NCI-H2171 (cell line): Measurements from ENCODE around the gene TGFBR2.

Experiments
- DNase-seq: peaks from one replicate; lab custom pipeline; 2025; lab: John Stamatoyannopoulos, UW

The TGFBR2 gene

DNA sequence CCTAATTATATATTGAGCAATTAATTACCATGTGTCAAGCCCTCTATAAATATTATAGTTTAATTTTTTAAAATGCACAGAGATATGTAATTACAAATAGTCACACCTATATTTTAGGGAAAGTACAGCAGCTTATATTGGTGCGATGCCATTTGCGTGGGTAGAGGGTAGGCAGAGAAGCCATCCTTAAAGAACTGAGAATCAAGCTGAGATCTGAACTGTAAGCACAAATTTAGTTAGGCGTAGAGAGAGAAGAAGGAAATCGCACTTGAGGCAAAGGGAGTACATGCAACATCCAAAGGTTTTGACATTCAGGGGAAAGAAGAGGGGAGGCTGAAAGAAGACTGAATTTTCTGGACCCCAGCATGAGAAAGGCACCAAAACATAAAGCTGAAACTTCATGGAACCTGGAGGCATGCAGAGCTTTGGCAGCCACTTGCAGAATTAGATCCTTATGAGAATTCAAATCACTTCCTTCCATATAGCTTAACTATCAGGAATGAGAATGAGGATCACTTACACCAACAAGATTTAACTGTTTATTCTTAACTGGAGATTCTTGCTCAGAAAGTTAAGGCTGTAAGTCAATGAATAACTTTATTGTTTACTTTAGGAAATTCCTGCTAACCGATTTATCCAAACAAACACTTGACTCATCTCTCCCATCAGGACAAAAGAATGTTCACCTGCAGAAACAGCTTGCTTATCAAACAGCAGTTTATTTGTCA is 114.3 kb downstream of the TGFBR2 start:
- no peak for DNase-seq

DNA sequence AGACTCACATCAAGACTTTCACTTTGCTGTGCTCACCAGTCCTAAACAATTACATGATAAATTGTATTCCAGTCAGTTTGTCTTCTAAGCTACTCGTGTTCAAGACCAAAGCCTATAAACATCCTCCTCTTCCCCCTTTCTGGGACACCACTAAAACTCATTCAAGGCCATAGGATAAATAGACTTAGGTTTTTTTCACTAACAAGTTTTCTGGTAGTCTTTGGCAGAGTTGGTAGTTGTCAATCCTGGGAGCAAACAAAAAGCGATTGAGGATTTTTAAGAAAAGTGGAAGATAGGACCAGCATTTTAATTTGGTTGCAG is 114.9 kb downstream of the TGFBR2 start:
- DNase-seq: no peak

DNA sequence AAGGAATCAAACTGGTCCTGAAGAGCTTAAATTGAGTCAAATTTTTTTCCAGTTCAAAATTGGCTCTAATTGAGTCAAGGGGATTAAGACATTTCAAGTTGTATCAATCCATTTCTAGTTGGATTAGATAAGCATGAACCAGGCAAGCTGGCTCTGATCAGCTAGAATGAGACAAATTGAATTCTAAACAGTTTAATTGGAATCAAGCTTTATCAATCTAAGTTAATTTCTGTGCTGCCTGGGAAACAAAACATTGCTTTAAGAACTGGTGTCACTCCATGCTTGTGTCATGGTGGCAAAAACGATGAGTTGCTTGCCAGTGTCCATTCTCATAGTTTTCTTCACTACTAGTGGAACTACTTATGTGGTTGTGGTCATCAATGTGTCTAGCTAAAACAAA is 116.8 kb downstream of the TGFBR2 start:
- no peak for DNase-seq

DNA sequence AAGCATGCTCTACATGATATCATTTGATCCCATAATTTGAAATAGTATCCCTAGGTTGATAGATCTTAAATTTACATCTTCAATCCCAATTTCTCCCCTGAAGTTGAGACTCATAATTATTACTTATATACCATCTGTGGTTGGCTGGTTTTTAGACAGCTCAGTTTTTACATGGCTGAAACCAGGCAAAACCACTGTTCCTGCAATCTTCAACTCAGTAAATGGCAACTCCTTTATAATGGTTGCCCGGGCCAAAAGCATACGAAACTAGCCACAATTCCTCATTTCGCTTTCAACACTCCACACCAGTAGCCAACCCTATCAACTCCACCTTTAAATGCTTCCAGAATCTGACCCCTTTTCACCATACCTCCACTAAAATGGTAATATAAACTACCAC is 118.5 kb downstream of the TGFBR2 start:
- DNase-seq: no peak

DNA sequence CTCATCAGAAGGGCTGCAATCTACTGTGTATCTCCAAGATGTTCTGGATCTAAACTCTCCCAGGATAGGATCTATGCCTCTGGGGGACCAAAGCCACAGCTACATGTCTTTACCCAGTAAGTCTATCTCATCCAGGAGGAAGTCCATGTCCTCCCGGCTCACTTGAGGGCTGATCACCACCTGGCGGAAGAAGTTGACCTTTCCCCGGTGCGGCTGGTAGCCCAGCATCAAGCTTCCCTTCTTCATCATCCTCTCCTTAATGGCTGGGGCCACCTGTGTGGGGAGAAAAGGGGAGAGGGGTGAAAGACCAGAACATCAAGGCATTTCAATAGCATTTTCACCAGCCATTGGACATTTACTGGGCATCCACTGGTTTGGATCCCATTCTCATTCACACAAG is 121.7 kb downstream of the TGFBR2 start:
- no peak for DNase-seq

DNA sequence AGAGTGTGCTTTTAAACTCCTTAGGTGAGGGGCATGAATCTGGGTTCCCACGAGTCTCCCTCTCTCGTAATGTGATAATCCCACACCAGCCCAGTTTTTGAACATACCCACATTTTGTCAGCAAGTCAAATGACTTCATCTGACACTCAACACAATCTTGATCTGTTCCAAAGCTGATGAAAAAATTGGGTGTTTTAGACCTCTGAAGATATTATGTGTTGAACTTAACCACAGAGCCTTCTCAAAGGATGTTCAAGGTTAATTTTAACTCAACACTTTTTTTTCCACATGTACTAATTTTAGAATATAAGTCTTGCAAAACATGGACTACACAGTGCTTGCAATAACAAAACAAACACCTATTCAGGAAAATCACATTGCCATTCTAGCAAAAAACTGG is 123.1 kb downstream of the TGFBR2 start:
- no peak for DNase-seq

DNA sequence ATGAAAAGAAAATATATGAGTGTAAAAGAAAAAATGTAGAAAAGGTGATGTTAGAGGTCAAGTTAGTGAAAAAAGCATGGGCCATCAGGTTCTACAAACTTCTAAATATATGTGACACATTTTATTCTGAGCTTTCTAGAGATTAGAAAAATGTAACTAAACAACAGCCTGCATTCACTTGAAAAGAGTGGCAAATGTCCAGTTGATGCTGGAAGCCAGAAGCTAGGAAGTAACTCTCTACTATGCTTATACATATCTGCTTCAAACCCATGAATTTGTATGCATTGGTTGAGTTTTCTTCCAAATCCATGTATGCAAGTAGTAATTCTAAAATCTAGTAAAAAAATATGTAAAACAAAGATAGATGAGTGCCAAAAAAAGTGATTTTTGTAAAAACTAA is 123.5 kb downstream of the TGFBR2 start:
- DNase-seq: no peak

DNA sequence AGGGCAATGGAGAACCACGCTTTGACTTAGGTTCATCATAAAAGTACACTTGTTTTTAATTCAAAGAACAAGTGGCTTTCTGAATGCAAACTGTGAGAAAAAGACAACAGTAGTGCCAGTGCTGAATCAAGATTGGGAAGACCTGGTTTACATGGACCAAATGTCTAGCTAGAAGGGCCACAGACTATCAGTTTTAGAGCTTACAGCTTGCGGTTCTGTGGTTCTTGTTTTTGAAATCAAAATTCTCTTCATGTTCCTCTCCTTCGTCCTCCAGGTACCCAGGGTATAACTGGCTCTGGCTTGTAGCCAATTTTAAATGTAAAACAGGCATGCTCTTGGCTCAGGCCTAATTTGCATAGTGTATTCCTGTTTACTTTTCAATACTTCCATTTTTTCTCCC is 124.6 kb downstream of the TGFBR2 start:
- DNase-seq: no peak

DNA sequence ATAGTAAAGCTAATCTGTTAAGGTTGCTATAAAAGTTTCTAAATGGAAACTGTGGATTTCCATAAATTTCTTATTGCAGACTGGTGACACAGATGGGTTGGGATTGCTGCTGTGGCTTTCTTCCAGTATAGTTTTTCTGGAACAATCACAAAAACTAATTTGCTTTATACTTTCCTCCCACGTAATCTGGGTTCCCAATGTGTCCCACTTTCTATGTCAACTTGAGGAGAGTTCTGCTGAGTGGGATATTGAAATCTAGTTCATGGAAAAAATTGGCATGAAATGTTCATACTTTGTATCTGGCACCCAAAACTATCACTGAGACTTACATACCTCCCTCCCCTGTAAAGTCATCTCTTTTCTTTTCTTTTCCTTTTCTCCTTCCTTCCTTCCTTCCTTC is 126.8 kb downstream of the TGFBR2 start:
- DNase-seq: no peak

DNA sequence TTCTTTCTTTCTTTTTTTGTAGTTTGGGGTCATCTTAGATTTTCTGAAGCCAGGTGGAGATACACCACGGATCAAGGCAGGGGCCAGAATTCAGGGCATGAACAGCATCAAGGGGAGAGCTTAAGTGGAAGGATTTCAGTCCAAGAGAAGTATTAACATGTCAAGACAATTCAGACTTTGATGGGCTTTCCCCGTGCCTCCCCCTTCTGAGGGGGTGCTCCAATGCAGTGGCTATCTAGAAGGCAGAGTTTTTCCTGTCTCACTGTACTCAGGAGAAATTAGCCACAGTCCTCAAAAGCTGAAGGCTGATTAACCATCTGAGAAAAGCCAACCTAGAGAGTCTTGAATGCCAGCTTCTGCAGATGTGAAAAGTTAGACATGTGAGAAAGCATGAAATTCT is 127.3 kb downstream of the TGFBR2 start:
- no peak for DNase-seq

DNA sequence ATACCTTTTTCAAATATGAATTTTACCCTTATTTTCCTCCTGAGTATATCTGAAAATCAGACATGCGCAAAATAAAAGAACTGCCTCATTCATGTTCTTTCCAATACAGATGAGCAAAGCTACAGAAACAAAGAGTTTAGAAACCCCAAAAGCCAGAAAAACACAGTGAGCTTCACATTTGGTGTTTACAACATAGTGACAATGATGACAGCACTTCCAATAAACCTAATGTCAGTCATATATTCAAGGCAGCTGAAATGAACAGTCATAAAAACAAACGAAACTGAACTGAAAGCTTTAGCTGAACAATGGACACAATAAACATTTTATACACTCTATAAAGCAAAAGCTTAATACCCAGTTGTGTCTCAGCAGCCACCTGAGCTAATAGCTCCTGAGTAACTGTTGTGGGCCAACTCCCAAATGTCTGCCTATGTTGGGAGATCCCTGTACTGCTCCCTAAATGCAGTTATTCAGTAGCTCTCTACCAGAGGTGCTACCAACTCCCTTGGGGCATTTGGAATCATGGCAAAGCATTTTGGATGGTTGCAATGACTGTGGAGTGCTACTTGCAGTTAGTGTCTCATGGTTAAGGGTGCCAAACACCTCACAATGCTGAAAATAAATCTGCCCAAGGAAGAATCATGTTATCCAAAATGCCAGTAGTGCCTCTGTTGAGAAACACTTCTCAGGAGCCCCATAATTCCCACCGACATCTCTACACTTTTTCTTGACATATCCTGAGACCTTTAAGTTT is 131.5 kb downstream of the TGFBR2 start:
- DNase-seq: no peak

DNA sequence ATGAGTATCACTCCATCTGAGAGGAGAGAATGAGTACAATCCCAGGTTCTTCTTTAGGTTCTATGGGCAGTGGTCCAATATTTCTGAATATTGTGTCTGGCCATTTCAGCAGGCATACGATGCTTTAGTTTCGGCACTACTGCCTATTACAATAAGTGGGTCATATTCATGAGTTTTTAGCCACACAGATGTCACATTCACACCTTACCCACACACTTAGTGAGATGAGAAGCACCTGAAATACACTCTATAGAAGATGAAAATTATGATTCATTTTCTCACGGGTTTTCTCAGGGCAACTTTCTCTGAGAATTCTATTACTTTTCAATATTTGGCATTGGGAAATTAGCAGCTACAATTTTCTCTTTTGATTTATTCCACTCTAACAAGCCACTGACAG is 132.2 kb downstream of the TGFBR2 start:
- DNase-seq: no peak

DNA sequence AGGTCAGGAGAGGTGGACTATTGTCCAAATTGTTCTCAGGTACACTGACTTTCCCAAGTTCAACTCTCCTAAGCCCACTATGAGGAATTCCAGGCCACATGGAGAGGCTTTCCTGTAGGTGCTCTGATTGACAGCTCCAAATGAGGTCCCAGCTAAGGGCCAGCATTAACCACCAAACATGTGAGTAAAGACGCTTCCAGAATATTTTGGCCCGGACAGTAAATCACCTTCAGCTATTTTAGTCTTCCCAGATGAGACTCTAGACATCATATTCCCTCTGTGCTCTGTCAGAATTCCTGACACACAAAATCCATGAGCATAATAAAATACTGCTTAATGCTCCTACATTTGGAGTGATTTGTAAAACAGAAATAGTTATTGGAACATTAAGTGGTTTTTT is 135.5 kb downstream of the TGFBR2 start:
- no peak for DNase-seq

DNA sequence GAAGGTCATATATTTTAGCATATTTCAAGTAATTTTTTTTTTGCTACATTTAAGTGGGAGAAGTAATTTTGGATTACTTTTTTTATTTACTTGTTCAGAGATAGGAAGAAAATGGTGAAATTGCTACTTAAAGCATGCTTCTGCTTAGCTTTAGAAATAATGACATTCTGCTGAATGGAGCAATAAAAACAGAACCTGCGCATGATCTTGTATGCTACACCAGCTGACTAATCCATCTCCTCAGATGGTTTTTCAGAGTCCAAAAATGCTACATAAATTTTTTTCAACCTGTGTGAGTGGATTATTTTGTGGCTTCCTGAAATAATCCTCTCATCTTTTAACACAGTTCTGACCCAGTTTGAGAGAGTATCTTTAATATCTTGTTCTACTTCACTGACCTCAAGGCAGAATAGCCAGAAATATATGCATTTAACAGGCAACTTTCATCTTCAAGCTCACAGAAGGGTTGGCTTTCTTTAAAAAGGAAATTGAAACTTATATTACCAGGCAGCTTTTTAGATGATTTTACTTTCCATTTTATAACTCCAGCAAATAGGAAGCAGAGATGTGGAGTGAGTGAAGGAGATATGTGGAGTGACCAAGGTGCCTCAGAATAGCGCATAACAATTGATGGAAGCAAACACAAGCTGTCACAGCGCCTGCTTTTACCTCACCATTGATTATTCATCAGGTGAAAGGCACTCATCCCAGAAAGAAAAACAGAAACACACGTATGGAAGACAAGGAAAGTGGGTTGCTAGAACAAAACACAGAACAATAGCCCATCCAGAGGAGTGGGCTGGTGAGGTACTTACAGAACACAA is 136.6 kb downstream of the TGFBR2 start:
- no peak for DNase-seq
